Keratinocyte (primary cell): ENCODE measurements around the gene TRMO. TPM values are rescaled to one million over a fixed set of nuclear protein-coding genes. Genes with fewer than 3 reads are reported as not detected.

ENCODE experiments used
- DNase-seq: peaks from one replicate; pipeline ENCODE4 v3.0.0-alpha.2; 2011; ENCODE audit warnings: low read depth, missing footprints, low spot score
- FAIRE-seq: peaks from 2 replicates; lab custom pipeline; 2011; peaks lifted over from hg19 to GRCh38; lab: Jason Lieb, UNC
- H2AFZ ChIP-seq: 2 replicates; pipeline ENCODE4 v1.6.0; 2012; ENCODE audit warnings: low read length, control low read depth, inconsistent platforms; ENCODE audit not compliant: control insufficient read depth
- H3K27ac ChIP-seq: 2 replicates; pipeline ENCODE4 v1.5.1; 2011; ENCODE audit warnings: low read length; ENCODE audit not compliant: control insufficient read depth, insufficient read depth
- H3K27me3 ChIP-seq: 3 replicates; pipeline ENCODE4 v1.6.0; 2011; ENCODE audit warnings: low read length; ENCODE audit not compliant: control insufficient read depth, insufficient read depth; ENCODE audit errors: extremely low read depth
- H3K36me3 ChIP-seq, 2 experiments: 2 replicates in 1 of 2; 3 replicates in 1 of 2; pipeline ENCODE4 v1.5.1; 2011; ENCODE audit warnings: low read length in 2 of 2, mild to moderate bottlenecking in 1 of 2; ENCODE audit not compliant: control insufficient read depth in 2 of 2, insufficient read depth in 2 of 2; ENCODE audit errors: extremely low read depth in 1 of 2
- H3K4me1 ChIP-seq: 3 replicates; pipeline ENCODE4 v1.5.1; 2011; ENCODE audit warnings: low read length; ENCODE audit not compliant: control insufficient read depth, insufficient read depth; ENCODE audit errors: extremely low read depth
- H3K4me2 ChIP-seq: 3 replicates; pipeline ENCODE4 v1.6.0; 2011; ENCODE audit warnings: low read depth, low read length; ENCODE audit not compliant: control insufficient read depth, insufficient read depth; ENCODE audit errors: extremely low read depth
- H3K4me3 ChIP-seq, 3 experiments: fragments of 200-600 bp in 1 of 3; sonication (generic) in 1 of 3; 2 replicates in 2 of 3; 3 replicates in 1 of 3; pipeline ENCODE4 v1.5.1; 2011 to 2016; ENCODE audit warnings: low read length in 3 of 3, mild to moderate bottlenecking in 3 of 3, control low read depth in 2 of 3, inconsistent platforms in 1 of 3, low read depth in 1 of 3, mixed read lengths in 1 of 3, mixed run types in 1 of 3, moderate library complexity in 1 of 3; ENCODE audit not compliant: control insufficient read depth in 2 of 3, insufficient read depth in 2 of 3; ENCODE audit errors: extremely low read depth in 1 of 3
- H3K79me2 ChIP-seq: 2 replicates; pipeline ENCODE4 v1.6.0; 2012; ENCODE audit warnings: low read length; ENCODE audit not compliant: control insufficient read depth, insufficient read depth
- H3K9ac ChIP-seq: 3 replicates; pipeline ENCODE4 v1.6.0; 2011; ENCODE audit warnings: low read length; ENCODE audit not compliant: control insufficient read depth, insufficient read depth; ENCODE audit errors: extremely low read depth
- H3K9me1 ChIP-seq: 3 replicates; pipeline ENCODE4 v1.6.0; 2011; ENCODE audit warnings: low read length; ENCODE audit not compliant: control insufficient read depth, insufficient read depth; ENCODE audit errors: extremely low read depth
- H3K9me3 ChIP-seq: 2 replicates; pipeline ENCODE4 v1.5.1; 2012; ENCODE audit warnings: low read depth, low read length; ENCODE audit not compliant: control insufficient read depth
- H4K20me1 ChIP-seq: 3 replicates; pipeline ENCODE4 v1.6.0; 2011; ENCODE audit warnings: low read length; ENCODE audit not compliant: control insufficient read depth, insufficient read depth; ENCODE audit errors: extremely low read depth
- CTCF ChIP-seq, 3 experiments: IDR thresholded peaks in 1 of 3; conservative IDR thresholded peaks in 1 of 3; optimal IDR thresholded peaks in 1 of 3; 2 replicates in 2 of 3; 3 replicates in 1 of 3; pipeline versions ENCODE3 to v1.5.1; 2011; ENCODE audit warnings: low read length in 3 of 3, mild to moderate bottlenecking in 3 of 3, moderate library complexity in 2 of 3, control low read depth in 1 of 3, inconsistent platforms in 1 of 3; ENCODE audit not compliant: insufficient read depth in 2 of 3; ENCODE audit errors: extremely low read depth in 1 of 3
- EZH2 ChIP-seq: IDR thresholded peaks from one replicate; pipeline ENCODE4 v1.6.1; 2012; ENCODE audit warnings: inconsistent platforms, mild to moderate bottlenecking, low read length, moderate library complexity
- dilution Hi-C: fragments of 300-500 bp; cut with MboI; formaldehyde crosslinking; loops from one replicate; pipeline ENCODE4 v1.7.0; 2020; ENCODE audit warnings: low sequenced_read_pairs; ENCODE audit not compliant: extremely low pct_ligation_motif_present
- polyA plus RNA-seq, 5 experiments: library from polyadenylated mRNA; depleted of rRNA in 3 of 5; stranded (reverse) in 3 of 5; stranded (forward) in 1 of 5; unstranded in 1 of 5; fragments of >200 nt; gene quantifications; 1 replicate in 1 of 5; 2 replicates in 3 of 5; 3 replicates in 1 of 5; pipeline versions ENCODE4 v1.2.1 to v1.2.3, GENCODE V29; 2011 to 2012; ENCODE audit warnings: missing spikeins in 2 of 5, low read depth in 1 of 5, low replicate concordance in 1 of 5

TRMO gene
- polyA plus RNA-seq, 1 donor (not counting 4 experiments of a cell fraction or from before 2014, with no cell fraction given) = 19.4 TPM

DNA sequence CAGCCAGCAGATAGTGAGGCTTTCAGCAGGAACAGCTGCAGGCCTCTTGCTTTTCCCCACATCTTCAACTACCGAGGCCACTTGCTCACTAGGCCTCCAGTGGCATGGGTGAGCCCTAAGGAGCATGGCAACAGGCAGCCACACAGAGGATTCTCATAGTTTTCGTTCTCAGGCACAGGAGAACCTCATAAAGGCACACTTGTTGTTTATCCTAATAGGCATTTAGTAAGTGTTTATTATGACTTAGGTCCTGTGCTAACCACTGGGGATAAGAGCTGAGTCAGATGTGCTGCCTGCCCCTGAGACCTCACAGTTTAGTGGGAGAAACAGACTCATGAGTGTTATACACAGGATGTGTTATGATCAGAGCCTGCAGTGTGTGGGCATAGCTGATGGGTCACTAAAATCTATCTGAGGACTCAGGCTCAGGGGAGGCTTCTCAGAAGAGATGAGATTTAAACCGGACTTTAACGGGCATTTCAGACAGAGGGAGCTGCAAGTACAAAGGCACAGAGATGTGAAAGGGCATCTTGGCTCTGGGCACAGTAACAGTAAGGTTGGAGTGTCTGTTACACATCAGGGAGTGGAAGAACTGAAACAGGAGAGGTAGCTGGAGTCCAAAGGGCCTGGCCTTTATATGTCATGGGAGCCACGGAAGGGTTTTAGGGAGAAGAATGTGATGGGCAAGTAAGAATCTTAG lies 36.7 kb upstream of the TRMO start:
- no peaks in the 10 kb centered on the region for H3K36me3 ChIP-seq
- TF ChIP-seq EZH2 = no peak
- TF ChIP-seq CTCF (optimal IDR thresholded peaks at IDR 0.05 in 1 of 3, IDR thresholded peaks at IDR 0.05 in 1 of 3, conservative IDR thresholded peaks at IDR 0.05 in 1 of 3; ENCODE audit: extremely low read depth in 1 of 3, insufficient read depth in 2 of 3, low read length in 3 of 3) = no peak
- H3K4me2 ChIP-seq = no peak overlapping the region
- no peak overlapping the region for H3K9ac ChIP-seq
- DNase-seq (no peak), FAIRE-seq (no peak)
- H4K20me1 ChIP-seq = no peaks in the 10 kb centered on the region
- dilution Hi-C loops = no loop called here
- no peaks in the 10 kb centered on the region for H3K9me1 ChIP-seq
- no peaks in the 10 kb centered on the region for H3K27me3 ChIP-seq
- no peak overlapping the region for H3K4me3 ChIP-seq
- H3K27ac ChIP-seq = no peak overlapping the region
- no peaks in the 10 kb centered on the region for H3K9me3 ChIP-seq
- no peaks in the 10 kb centered on the region for H3K79me2 ChIP-seq
- no peaks in the 10 kb centered on the region for H3K4me1 ChIP-seq
- no peak overlapping the region for H2AFZ ChIP-seq

- dilution Hi-C loops = no loop called here
Measured at GRCh38 chr9:97956331-97956730, 34.0 kb upstream of the TRMO start.

More at GRCh38 chr9:97956331-97956730, 34.0 kb upstream of the TRMO start:
- no peak overlapping the region for H3K4me3 ChIP-seq
- DNase-seq = no peak
- no peaks in the 10 kb centered on the region for H4K20me1 ChIP-seq
- no peaks in the 10 kb centered on the region for H3K27me3 ChIP-seq
- H3K27ac ChIP-seq = no peak overlapping the region
- H3K9ac ChIP-seq = no peak overlapping the region
- no peak overlapping the region for H2AFZ ChIP-seq
- TF ChIP-seq EZH2 (no peak), CTCF (optimal IDR thresholded peaks at IDR 0.05 in 1 of 3, IDR thresholded peaks at IDR 0.05 in 1 of 3, conservative IDR thresholded peaks at IDR 0.05 in 1 of 3; ENCODE audit: extremely low read depth in 1 of 3, insufficient read depth in 2 of 3, low read length in 3 of 3) (no peak)
- H3K79me2 ChIP-seq = no peaks in the 10 kb centered on the region
- H3K36me3 ChIP-seq = no peaks in the 10 kb centered on the region
- H3K4me1 ChIP-seq = no peaks in the 10 kb centered on the region
- H3K9me3 ChIP-seq = no peaks in the 10 kb centered on the region
- H3K9me1 ChIP-seq = no peaks in the 10 kb centered on the region
- no peak overlapping the region for H3K4me2 ChIP-seq
- no peak for FAIRE-seq
